CD8-positive, alpha-beta memory T cell (primary cell): ENCODE measurements around the gene PLXNA3. TPM values are rescaled to one million over a fixed set of nuclear protein-coding genes. Genes with fewer than 3 reads are reported as not detected.

Experiments
- CTCF ChIA-PET: fragments of 350-600 bp; sonication (Branson Sonifier 250); formaldehyde crosslinking; loops from one replicate; lab custom pipeline; 2021; ENCODE audit warnings: antibody characterized with exemption; lab: Charles Lee
- POLR2A ChIA-PET: fragments of 350-600 bp; sonication (Branson Sonifier 250); formaldehyde crosslinking; loops from one replicate; lab custom pipeline; 2021; ENCODE audit warnings: antibody characterized with exemption; lab: Charles Lee
- DNase-seq, 5 donors: peaks; one replicate each; pipeline versions ENCODE4 v3.0.0 to v3.0.0-alpha.2; 2020 to 2022; ENCODE audit warnings: mixed read lengths in 1 of 5
- H3K27ac ChIP-seq: one replicate; pipeline ENCODE4 v1.7.0; 2013; ENCODE audit warnings: low read depth, mild to moderate bottlenecking, low read length, moderate library complexity
- H3K27me3 ChIP-seq: 2 replicates; pipeline ENCODE4 v1.7.0; 2013; ENCODE audit warnings: low read length, mild to moderate bottlenecking; ENCODE audit not compliant: insufficient read depth, poor library complexity, severe bottlenecking
- H3K36me3 ChIP-seq: 2 replicates; pipeline ENCODE4 v1.7.0; 2013; ENCODE audit warnings: mild to moderate bottlenecking, low read length, moderate library complexity; ENCODE audit not compliant: insufficient read depth
- H3K4me1 ChIP-seq: 2 replicates; pipeline ENCODE4 v1.7.0; 2013; ENCODE audit warnings: mild to moderate bottlenecking, low read length, moderate library complexity; ENCODE audit not compliant: insufficient read depth
- H3K4me3 ChIP-seq: 2 replicates; pipeline ENCODE4 v1.7.0; 2013; ENCODE audit warnings: mild to moderate bottlenecking, low read length
- H3K9me3 ChIP-seq: 2 replicates; pipeline ENCODE4 v1.7.0; 2013; ENCODE audit warnings: mild to moderate bottlenecking, low read length
- H3K27ac Mint-ChIP-seq, 8 donors: one replicate each; pipeline ENCODE4 v1.8.0; 2020 to 2021; ENCODE audit warnings: mixed read lengths in 8 of 8, mild to moderate bottlenecking in 6 of 8, inconsistent platforms in 3 of 8, moderate library complexity in 3 of 8
- H3K27me3 Mint-ChIP-seq, 2 donors: one replicate each; pipeline ENCODE4 v1.8.0; 2020 to 2021; ENCODE audit warnings: mixed read lengths in 2 of 2, mild to moderate bottlenecking in 1 of 2, moderate library complexity in 1 of 2
- H3K36me3 Mint-ChIP-seq, 3 donors: one replicate each; pipeline ENCODE4 v1.8.0; 2020 to 2021; ENCODE audit warnings: mixed read lengths in 3 of 3, inconsistent platforms in 1 of 3, mild to moderate bottlenecking in 1 of 3
- H3K4me1 Mint-ChIP-seq, 3 donors: one replicate each; pipeline ENCODE4 v1.8.0; 2020 to 2021; ENCODE audit warnings: mixed read lengths in 3 of 3, inconsistent platforms in 1 of 3, mild to moderate bottlenecking in 1 of 3
- H3K4me3 Mint-ChIP-seq, 7 donors: one replicate each; pipeline ENCODE4 v1.8.0; 2020 to 2021; ENCODE audit warnings: mixed read lengths in 7 of 7, mild to moderate bottlenecking in 6 of 7, moderate library complexity in 4 of 7, inconsistent platforms in 2 of 7
- H3K9me3 Mint-ChIP-seq, 5 donors: one replicate each; pipeline ENCODE4 v1.8.0; 2020 to 2022; ENCODE audit warnings: mixed read lengths in 5 of 5, mild to moderate bottlenecking in 3 of 5, moderate library complexity in 2 of 5, inconsistent platforms in 1 of 5
- polyA plus RNA-seq: library from polyadenylated mRNA; unstranded; fragments of 300-500 nt; fragmentation: Illumina TruSeq; gene quantifications from one replicate; pipeline ENCODE4 v1.2.3, GENCODE V29; 2021
- total RNA-seq, 2 experiments: library from RNA; stranded (reverse); gene quantifications; one replicate each; pipeline ENCODE4 v1.2.3, GENCODE V29; 2021

The PLXNA3 gene
- total and polyA plus RNA-seq, 3 experiments from 2014 or later: 0.79 to 39.2 (median 34.1) TPM

GRCh38 chrX:154483325-154483724 lies 25.2 kb downstream of the PLXNA3 start:
- H3K36me3 Mint-ChIP-seq: peaks cover 0 to 20% (median 4%) of the 10 kb centered on the region in 3 donors
- Histone ChIP-seq H3K4me1 (peaks cover 11% of the 10 kb centered on the region), H3K27me3 (no peaks in the 10 kb centered on the region), H3K36me3 (no peaks in the 10 kb centered on the region), H3K9me3 (no peaks in the 10 kb centered on the region), H3K27ac (no peak overlapping the region), H3K4me3 (no peak overlapping the region)
- H3K27me3 Mint-ChIP-seq: peaks cover 0 to 13% of the 10 kb centered on the region in 2 donors
- H3K4me3 Mint-ChIP-seq: no peak overlapping the region
- peaks cover 6 to 35% (median 23%) of the 10 kb centered on the region in 3 donors for H3K4me1 Mint-ChIP-seq
- DNase-seq: no peak
- peak overlapping the region in 2 of 8 donors; percentile 41 to 48 for H3K27ac Mint-ChIP-seq
- H3K9me3 Mint-ChIP-seq: no peaks in the 10 kb centered on the region
- CTCF ChIA-PET: interaction anchor here (0.8 kb wide), 1 partner anchor 110 kb away, joined by 3 read pairs; no protein-coding TSS in a partner anchor
- POLR2A ChIA-PET: no interaction called here

- Histone ChIP-seq H3K9me3 (no peaks in the 10 kb centered on the region), H3K4me1 (peaks cover 17% of the 10 kb centered on the region), H3K4me3 (no peak overlapping the region), H3K36me3 (no peaks in the 10 kb centered on the region), H3K27ac (peak overlapping the region; percentile 70), H3K27me3 (no peaks in the 10 kb centered on the region)
- CTCF ChIA-PET: interaction anchor here (0.8 to 1.3 kb wide), 2 partner anchors 27 to 111 kb away, joined by 3 read pairs; partner anchors contain the start of gene PLXNA3
- Mint-ChIP-seq H3K36me3 (peaks cover 0 to 24% (median 4%) of the 10 kb centered on the region in 3 donors), H3K27ac (peak overlapping the region in 3 of 8 donors; percentile 2 to 50 (median 23)), H3K9me3 (no peaks in the 10 kb centered on the region), H3K4me3 (peak overlapping the region in 3 of 7 donors; percentile 51 to 89 (median 59)), H3K27me3 (peaks cover 0 to 12% of the 10 kb centered on the region in 2 donors), H3K4me1 (peaks cover 9 to 41% (median 23%) of the 10 kb centered on the region in 3 donors)
- DNase-seq: no peak
- POLR2A ChIA-PET: no interaction called here
Observed at GRCh38 chrX:154484255-154485149, 26.4 kb downstream of the PLXNA3 start.

GRCh38 chrX:154485150-154486051 lies 27.3 kb downstream of the PLXNA3 start:
- ChIA-PET CTCF (interaction anchor here (0.8 to 1.3 kb wide), 2 partner anchors 28 to 49 kb away, joined by 3 read pairs; partner anchors contain the start of gene PLXNA3), POLR2A (interaction anchor here (0.6 to 2.2 kb wide), 3 partner anchors 12 to 87 kb away, joined by 3 to 15 read pairs (median 3); partner anchors contain the start of gene RPL10)
- Histone ChIP-seq H3K4me1 (peaks cover 19% of the 10 kb centered on the region), H3K36me3 (no peaks in the 10 kb centered on the region), H3K9me3 (no peaks in the 10 kb centered on the region), H3K27me3 (no peaks in the 10 kb centered on the region), H3K27ac (peak overlapping the region; percentile 70), H3K4me3 (peak overlapping the region; percentile 34)
- DNase-seq: no peak
- Mint-ChIP-seq H3K9me3 (no peaks in the 10 kb centered on the region), H3K27ac (peak overlapping the region in 7 of 8 donors; percentile 23 to 89 (median 68)), H3K4me3 (peak overlapping the region; percentile 13 to 89 (median 66)), H3K27me3 (peaks cover 0 to 12% of the 10 kb centered on the region in 2 donors), H3K4me1 (peaks cover 12 to 43% (median 26%) of the 10 kb centered on the region in 3 donors), H3K36me3 (peaks cover 0 to 26% (median 4%) of the 10 kb centered on the region in 3 donors)

GRCh38 chrX:154486052-154486395 lies 27.9 kb downstream of the PLXNA3 start:
- POLR2A ChIA-PET: interaction anchor here (0.6 to 2.2 kb wide), 4 partner anchors 11 to 492 kb away, joined by 3 to 15 read pairs (median 6); partner anchors contain the start of gene RPL10
- Histone ChIP-seq H3K36me3 (no peaks in the 10 kb centered on the region), H3K4me1 (peaks cover 19% of the 10 kb centered on the region), H3K27me3 (no peaks in the 10 kb centered on the region), H3K27ac (peak overlapping the region; percentile 70), H3K9me3 (no peaks in the 10 kb centered on the region), H3K4me3 (peak overlapping the region; percentile 34)
- Mint-ChIP-seq H3K36me3 (peaks cover 0 to 29% (median 4%) of the 10 kb centered on the region in 3 donors), H3K4me1 (peaks cover 12 to 45% (median 26%) of the 10 kb centered on the region in 3 donors), H3K27me3 (peaks cover 0 to 12% of the 10 kb centered on the region in 2 donors), H3K9me3 (no peaks in the 10 kb centered on the region), H3K27ac (peak overlapping the region in 1 of 8 donors; percentile 23), H3K4me3 (peak overlapping the region in 3 of 7 donors; percentile 18 to 26 (median 23))
- CTCF ChIA-PET: interaction anchor here (0.8 kb wide), 1 partner anchor 49 kb away, joined by 3 read pairs; no protein-coding TSS in a partner anchor
- DNase-seq: peak; percentile 22 to 61 (median 36)

GRCh38 chrX:154486396-154487207 lies 28.5 kb downstream of the PLXNA3 start, which contains the start of gene UBL4A:
Gene UBL4A, minus strand, starts transcription at chrX:154486615. Its CDS starts 31 bp downstream, at chrX:154486584.
- Mint-ChIP-seq H3K4me3 (peak within 1 kb of the TSS; percentile 66 to 89 (median 80)), H3K4me1 (peaks cover 12 to 46% (median 24%) of the 10 kb centered on the region in 3 donors), H3K36me3 (peaks cover 0 to 29% (median 4%) of the 10 kb centered on the region in 3 donors), H3K27me3 (peaks cover 0 to 11% of the 10 kb centered on the region in 2 donors), H3K9me3 (no peaks in the 10 kb centered on the region), H3K27ac (peak within 1 kb of the TSS; percentile 67 to 96 (median 89))
- no peaks in the 10 kb centered on the region for H3K9me3 ChIP-seq
- peak within 1 kb of the TSS; percentile 34 for H3K4me3 ChIP-seq
- no peaks in the 10 kb centered on the region for H3K27me3 ChIP-seq
- peak; percentile 48 to 68 (median 56) for DNase-seq
- POLR2A ChIA-PET: interaction anchor here (0.6 to 2.2 kb wide), 5 partner anchors 28 to 493 kb away, joined by 3 to 15 read pairs (median 3); partner anchors contain the start of gene RPL10
- no peaks in the 10 kb centered on the region for H3K36me3 ChIP-seq
- CTCF ChIA-PET: no interaction called here
- peak within 1 kb of the TSS; percentile 70 for H3K27ac ChIP-seq
- peaks cover 19% of the 10 kb centered on the region for H3K4me1 ChIP-seq

GRCh38 chrX:154487518-154488290 lies 29.6 kb downstream of the PLXNA3 start:
- ChIA-PET POLR2A (interaction anchor here (1.0 to 2.2 kb wide), 5 partner anchors 29 to 89 kb away, joined by 3 to 15 read pairs (median 3); partner anchors contain the start of gene RPL10), CTCF (no interaction called here)
- peak overlapping the region; percentile 66 to 84 (median 80) for H3K4me3 Mint-ChIP-seq
- H3K4me1 Mint-ChIP-seq: peaks cover 12 to 46% (median 19%) of the 10 kb centered on the region in 3 donors
- Histone ChIP-seq H3K27ac (no peak overlapping the region), H3K4me3 (no peak overlapping the region), H3K9me3 (no peaks in the 10 kb centered on the region), H3K27me3 (no peaks in the 10 kb centered on the region), H3K36me3 (no peaks in the 10 kb centered on the region), H3K4me1 (peaks cover 19% of the 10 kb centered on the region)
- DNase-seq: no peak
- peaks cover 0 to 29% (median 4%) of the 10 kb centered on the region in 3 donors for H3K36me3 Mint-ChIP-seq
- peaks cover 0 to 5% of the 10 kb centered on the region in 2 donors for H3K27me3 Mint-ChIP-seq
- peak overlapping the region in 6 of 8 donors; percentile 80 to 96 (median 89) for H3K27ac Mint-ChIP-seq
- H3K9me3 Mint-ChIP-seq: no peaks in the 10 kb centered on the region
